NCI-H82 treated with DMSO at 0.1 percent for 48 hours (cell line): ENCODE results near the gene PRCD.

Experiments used
- DNase-seq: peaks from one replicate; lab custom pipeline; 2025; ENCODE audit not compliant: unreplicated experiment; lab: John Stamatoyannopoulos, UW

Gene PRCD

DNA sequence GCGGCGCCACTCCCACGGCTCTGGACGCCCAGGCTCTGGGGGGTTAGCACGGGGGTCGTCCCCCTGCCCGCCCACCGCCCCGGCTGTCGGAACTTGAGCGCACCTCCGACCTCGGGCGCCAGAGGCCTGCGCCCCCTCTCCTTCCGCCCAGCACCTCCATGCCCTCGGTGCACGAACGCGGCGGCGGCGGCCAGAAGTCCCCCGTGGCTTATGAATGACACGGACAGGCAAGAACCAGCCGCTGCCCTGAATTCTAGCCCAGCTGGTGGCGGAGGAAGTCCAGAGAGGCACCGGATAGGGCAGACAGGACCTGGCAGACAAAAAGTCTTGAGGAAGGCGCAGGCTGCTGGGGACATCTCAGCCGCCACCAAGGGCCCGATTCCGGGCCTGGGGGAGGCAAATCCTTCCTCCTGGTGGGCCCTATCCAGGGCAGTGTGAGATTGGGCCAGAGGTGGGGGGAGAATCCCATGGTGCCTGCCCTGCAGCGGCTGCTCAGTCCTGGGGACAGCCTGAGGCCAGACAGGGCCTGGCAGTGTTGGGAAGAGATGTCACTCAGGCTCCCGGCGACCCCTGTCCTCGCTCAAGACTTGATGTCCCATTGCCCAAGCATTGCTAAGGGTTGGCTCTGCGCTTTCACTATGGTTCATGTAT, 1.4 kb upstream of the PRCD start:
- DNase-seq, result no peak

DNA sequence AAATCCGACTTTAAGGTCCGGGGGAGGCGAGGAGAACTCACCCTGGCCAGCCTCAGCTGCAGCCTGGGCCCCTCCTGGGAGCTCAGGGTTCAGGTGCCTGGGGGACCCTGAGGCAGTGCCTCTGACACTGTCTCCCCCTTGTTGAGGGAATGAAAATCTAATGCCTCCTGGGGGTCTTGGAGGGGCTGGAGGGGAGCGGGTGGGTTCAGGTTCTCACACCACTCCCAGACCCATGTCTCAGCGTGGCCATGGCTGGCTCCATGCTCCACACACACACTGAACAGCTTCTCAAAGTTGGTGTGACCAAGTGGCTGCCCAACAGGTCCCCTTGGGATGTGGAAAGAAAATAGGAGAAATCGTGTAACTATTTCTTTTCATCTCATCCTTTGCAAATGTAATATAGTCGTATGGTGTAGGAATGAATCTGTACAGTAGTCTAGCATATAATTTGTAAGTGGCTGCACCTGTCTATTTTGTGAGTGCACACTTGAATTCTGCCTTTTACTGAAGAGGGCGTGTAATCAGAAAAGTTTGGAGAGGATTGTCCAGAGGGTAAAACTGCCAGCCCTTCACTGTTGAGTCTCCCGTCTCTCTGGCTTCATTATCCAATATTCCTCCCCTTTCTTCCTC, 788 bp upstream of the PRCD start:
- DNase-seq, result no peak

GRCh38 chr17:76540381-76541300, 797 bp downstream of the PRCD start:
- peak; percentile 98 for DNase-seq

DNA sequence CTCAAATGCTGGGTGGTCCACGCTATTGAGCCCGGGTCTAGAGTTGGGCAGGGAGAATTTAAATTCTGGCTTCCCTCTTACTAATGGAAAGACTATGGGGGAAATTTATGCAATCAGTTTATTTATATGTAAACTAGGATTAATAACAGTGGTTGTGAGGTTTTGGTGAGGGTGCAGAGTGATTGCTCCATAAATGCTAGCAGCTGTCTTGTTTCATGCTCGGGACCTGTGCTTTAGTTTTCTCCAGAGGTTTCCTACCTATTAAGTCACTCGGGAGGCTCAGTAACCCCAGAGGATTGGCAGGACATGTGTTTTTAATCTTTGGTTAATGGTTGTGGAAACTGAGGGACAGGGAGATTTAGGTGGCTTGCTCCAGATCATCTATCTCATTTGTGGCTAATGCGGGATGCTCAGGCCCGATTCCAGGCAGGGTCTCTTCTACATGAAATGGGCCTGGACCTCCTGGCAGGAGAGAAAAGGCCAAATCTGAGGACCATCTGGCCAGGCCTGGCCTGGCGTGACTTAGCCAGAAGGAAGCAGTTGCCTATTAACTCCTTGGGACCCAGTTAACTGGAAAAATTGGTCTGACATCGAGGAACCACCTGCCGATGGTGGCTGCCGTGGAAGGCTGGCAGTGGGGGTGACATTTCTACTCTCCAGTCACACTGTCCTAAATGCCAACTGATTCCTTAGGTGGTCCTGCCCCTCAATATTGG, 2.1 kb downstream of the PRCD start:
- no peak for DNase-seq

GRCh38 chr17:76542566-76542971, 2.7 kb downstream of the PRCD start:
- no peak for DNase-seq

DNA sequence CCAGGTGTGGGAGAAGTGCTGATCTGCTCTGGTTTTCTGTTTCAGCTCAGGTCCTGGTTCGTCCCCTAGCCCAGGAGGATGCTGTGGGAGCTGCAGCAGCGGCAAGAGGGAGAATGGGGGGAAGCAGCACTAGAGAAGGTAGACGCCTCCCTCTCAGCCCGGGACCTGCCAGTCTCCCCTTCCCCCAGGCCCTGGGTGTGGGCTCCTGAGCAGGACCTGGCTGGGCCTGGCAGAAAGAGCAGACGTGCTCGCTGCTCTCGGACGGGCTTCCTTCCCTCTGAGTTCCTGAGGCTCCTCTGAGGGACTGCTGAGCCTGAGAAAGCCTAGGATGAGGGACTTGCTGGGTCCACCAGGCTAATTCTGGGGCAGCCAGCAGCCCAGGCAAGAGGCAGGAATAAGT, 3.1 kb downstream of the PRCD start:
- no peak for DNase-seq

DNA sequence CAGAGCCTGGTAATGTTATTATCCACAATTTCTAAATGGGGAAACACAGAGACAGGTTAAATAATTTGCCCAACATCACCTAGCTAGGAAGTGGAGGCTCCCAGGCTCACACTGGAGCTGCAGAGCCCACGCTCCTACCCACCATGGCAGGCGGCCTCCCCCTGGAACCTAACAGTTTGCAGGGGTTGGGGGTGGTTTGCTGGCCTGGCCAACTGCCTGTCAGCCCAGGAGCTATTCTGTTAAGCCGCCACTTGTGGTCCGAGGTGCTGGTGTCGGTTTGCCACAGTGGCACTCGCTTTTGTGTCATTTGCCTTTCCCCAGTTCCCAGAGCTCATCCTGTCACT, 3.6 kb downstream of the PRCD start:
- DNase-seq, result no peak

GRCh38 chr17:76543826-76544545, 4.1 kb downstream of the PRCD start:
- DNase-seq, result peak; percentile 57

DNA sequence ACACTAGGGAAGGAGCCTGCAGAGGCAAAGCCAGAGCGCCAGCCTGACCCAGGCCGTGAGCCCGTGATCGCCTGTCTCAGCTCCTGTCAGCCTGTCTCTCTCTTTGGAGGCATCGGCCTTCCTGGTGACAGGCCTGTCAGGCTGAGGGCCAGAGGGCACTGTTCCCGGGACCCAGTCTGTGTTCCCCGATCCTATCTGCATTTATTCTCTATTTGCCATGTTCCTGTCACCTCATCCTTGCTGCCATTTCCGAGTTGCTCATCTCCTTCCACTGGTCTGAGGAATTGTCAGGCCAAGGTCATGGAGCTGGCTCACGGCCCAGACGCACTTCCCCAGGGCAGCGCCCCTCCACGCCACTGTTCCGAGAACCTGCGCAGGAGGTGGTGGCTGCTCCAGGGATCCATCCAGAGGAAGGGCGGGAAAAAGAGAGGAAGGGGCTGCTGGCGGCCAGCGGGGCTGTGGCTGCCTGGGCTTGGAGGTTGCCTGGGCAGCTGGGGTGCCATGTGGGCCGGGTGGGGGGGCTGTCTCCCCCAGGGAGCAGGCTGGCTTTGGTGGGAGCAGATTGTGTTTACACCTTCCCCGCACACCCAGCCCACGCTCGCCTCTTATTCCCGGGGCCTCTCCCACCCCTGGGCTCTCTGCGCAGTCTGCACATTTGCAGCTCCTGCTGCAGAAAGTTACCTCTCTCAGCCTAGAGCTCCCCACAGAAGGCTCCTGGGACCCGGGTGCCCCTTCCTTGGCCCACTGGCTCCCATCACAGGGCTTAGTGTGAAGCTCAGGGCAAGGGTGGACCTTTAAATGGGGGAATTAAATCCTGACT, 4.9 kb downstream of the PRCD start:
- no peak for DNase-seq

- no peak for DNase-seq
These were observed 6.2 kb downstream of the PRCD start for GRCh38 chr17:76545918-76546555.

GRCh38 chr17:76546556-76547182, 6.8 kb downstream of the PRCD start:
- DNase-seq, result no peak

DNA sequence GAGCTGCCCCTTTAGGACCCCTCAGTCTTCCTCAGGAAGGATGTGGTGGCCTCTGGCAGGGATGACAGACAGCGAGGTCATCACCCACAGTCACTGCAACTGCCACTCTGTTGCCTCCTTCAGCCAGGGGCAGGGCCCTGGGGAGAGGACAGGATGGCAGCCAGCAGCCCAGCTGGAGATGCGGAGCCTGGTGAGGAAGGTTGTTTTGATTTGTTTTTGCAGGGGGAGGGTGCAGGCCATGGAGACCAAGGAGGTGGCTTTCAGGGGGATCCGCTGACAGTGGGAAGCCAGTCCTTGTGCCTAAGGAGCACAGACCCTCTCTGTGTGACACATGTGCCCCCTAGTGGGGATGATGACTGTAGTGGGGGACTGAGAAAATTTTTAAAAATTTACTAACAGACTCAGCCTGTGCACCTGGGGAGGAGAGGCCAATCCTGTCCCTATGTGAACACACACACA, 7.4 kb downstream of the PRCD start:
- DNase-seq, result peak; percentile 78

DNA sequence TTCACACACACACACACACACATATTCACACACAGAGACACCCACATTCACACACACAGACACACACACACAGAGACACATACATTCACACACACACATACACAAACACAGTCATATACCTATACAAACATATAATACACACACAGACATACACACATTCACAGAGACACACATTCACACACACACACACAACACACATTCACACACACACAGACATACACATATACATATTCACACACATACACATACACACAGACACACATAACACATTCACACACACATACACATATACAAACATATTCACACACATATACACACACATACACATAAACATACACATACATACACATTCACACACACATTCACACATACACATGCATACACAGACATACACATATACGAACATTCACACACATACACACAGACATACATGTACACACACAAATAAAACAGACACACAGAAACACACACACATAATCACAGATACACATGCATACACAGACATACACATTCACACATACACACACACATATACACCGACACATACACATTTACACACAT, 7.9 kb downstream of the PRCD start:
- no peak for DNase-seq

DNA sequence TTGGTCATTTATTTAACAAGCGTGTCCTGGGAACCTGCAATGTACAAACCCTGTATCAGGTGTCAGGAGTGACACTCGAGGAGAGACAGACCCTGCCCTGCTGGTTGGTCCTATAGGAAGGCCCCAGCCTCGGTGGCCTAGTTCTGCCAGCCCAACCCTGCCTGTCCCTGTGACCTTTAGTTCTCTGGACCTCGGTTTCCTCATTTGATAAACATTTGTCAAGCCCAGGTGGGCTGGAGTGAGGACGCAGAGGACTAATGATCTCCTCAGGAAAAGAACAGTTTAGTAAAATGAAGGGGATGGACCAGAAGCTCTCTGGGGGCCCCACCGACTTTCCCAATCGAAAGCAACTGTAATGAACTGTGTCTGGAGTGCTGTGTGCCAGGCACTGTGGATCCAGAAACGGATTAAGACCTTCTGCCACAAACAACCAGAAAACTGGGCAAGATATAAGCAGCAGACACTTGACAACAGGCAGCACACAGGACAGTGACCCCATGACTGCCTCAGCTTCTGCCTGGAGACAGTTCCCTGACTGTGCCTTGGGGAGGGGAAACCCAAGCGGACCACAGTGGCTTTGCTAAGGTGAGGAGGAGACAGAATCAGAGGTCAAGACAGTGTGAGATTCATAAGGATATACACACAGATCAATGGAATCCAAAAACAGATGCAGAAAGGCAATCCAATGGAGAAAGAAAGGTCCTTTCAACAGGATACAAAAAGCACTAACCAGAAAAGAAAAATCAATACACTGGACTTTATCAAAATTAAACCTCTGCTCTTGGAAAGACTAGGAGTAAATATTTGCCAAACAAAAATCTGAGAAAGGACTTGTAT, 8.8 kb downstream of the PRCD start:
- no peak for DNase-seq

- no peak for DNase-seq
These were observed 9.3 kb downstream of the PRCD start for GRCh38 chr17:76549215-76549518.

GRCh38 chr17:76549539-76549938, 9.7 kb downstream of the PRCD start:
- no peak for DNase-seq

DNA sequence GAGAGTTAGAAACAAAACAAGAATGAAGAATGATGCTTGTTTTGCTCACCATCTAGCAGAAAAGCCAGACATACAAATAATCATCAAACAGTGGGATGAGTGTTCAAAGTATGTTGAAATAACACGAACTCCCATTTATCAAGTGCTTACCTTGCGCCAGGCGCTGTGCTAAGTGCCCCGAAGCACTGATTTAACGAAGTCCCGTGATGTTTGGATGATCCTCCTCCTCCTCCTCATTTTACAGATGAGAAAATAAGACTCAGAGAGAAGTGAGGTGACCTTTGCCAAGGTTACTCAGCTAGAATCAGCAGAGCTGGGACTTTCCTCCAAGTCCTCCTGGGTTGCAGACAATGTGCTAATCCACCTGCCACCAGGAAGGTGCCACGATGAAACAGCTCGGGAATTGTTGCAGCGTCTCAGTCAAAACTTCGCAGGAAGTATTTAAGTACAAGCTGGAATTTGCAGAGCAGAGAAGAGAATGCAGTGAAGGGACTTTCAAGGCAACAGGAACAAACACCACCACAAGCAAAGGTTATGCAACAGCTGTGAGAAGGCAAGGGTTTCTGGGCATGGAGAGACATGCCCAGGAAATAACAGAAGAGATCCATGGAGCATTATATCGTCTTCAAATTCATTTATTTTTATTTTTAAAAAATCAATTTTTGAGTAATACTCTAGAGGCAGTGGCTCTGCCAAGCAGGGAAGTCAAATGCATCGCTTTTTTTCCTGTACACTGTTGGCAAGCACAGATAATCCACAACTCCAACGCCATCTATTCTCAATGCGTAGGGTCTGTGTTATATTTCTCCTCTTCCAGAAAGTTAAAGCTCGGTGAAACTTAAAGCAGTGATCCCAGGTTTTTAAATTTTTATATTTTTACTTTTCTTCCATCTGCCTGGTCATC, 11.1 kb downstream of the PRCD start:
- DNase-seq, result no peak
